ENCODE measurements around the gene TMEM61. TPM values are rescaled to one million over a fixed set of nuclear protein-coding genes. Genes with fewer than 3 reads are reported as not detected.

The TMEM61 gene
- total and polyA plus RNA-seq, 2 donors, result 0.66 to 1.3 TPM

DNA sequence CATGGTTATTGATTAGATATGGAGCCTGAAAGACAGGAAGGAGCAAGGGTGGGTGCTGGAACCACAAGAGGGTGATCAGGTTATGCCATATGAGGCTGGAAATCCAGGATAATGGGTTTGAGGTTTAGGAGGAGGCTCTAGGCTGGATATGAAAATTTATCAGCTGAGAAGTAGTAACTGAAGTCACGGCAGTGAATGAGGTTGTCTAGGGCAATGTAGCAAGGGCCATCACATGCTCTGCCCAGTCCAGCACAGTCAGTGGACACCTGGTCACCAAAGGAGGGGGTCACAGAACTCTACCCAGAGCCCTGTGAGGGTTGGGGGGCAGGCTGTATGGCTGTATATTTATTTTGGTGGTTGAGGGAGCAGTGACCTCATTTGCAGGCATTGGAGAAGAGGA, 10.5 kb upstream of the TMEM61 start:
- DNase-seq (ENCODE audit: low read depth in 6 of 9, low spot score in 9 of 9), result no peak
- no peak overlapping the region for H3K4me3 ChIP-seq (ENCODE audit: low read length in 2 of 2)
- H3K36me3 ChIP-seq (ENCODE audit: control insufficient read depth in 2 of 2, insufficient read depth in 2 of 2, low read length in 1 of 2), result no peaks in the 10 kb centered on the region
- H3K4me1 ChIP-seq (ENCODE audit: control insufficient read depth in 2 of 2, insufficient read depth in 2 of 2, low read length in 2 of 2), result peaks cover 0 to 2% of the 10 kb centered on the region in 2 donors
- 94% methylated on average over 1 of the region's 1 CpG for WGBS
- peaks cover 0 to 19% of the 10 kb centered on the region in 2 donors for H3K27me3 ChIP-seq (ENCODE audit: control insufficient read depth in 2 of 2, insufficient read depth in 1 of 2, low read length in 1 of 2)
- H3K27ac ChIP-seq (ENCODE audit: low read depth in 1 of 2, low read length in 1 of 2), result no peak overlapping the region
- H3K9me3 ChIP-seq (ENCODE audit: control insufficient read depth in 2 of 2, insufficient read depth in 1 of 2, low read length in 1 of 2), result no peaks in the 10 kb centered on the region

DNA sequence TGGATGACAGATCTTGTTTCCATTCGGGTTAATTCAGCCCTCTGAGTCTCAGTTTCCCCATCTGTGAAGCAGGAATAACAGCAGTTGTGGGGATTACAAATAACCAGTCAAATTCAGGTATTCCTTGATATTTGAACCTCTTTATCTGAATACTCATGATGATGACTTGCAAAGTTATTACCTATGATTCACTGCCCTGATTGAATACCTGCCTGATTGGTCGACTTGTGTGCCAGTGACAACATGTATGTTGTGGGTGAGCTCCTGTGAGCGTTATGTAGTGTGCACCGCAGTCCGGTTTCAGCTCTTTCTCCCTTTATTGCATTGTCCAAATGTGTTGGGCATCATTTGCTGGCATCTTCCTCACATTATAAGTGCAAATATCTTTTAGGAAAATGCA, 9.5 kb upstream of the TMEM61 start:
- Histone ChIP-seq H3K27ac (ENCODE audit: low read depth in 1 of 2, low read length in 1 of 2) (no peak overlapping the region), H3K36me3 (ENCODE audit: control insufficient read depth in 2 of 2, insufficient read depth in 2 of 2, low read length in 1 of 2) (no peaks in the 10 kb centered on the region), H3K4me1 (ENCODE audit: control insufficient read depth in 2 of 2, insufficient read depth in 2 of 2, low read length in 2 of 2) (peaks cover 0 to 1% of the 10 kb centered on the region in 2 donors), H3K9me3 (ENCODE audit: control insufficient read depth in 2 of 2, insufficient read depth in 1 of 2, low read length in 1 of 2) (no peaks in the 10 kb centered on the region), H3K4me3 (ENCODE audit: low read length in 2 of 2) (no peak overlapping the region), H3K27me3 (ENCODE audit: control insufficient read depth in 2 of 2, insufficient read depth in 1 of 2, low read length in 1 of 2) (peaks cover 0 to 24% of the 10 kb centered on the region in 2 donors)
- DNase-seq (ENCODE audit: low read depth in 6 of 9, low spot score in 9 of 9), result no peak
- WGBS, result 94% methylated on average over 5 of the region's 5 CpGs

DNA sequence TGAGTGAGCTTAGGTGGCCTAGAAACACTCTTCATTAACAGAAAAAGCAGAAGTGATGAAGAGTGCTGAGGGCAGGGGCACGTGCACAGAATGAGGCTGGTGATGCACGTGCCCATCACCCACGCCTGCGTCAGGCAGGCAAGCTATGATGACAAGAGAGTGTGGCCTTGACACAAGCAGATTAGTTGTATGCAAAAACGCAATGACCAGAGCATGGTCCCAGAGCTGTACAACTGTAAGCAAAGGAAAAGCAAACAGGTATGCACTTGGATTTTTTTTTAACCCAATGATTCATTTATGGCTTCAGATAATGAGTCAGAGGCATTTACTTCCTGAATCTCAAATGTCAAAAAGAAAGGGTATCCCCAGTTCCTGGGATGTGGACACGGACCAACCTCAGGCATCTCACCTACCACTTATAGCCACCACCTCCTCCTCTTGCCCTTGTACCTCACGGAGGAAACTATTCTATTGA, 9.1 kb upstream of the TMEM61 start:
- no peaks in the 10 kb centered on the region for H3K36me3 ChIP-seq (ENCODE audit: control insufficient read depth in 2 of 2, insufficient read depth in 2 of 2, low read length in 1 of 2)
- 86% methylated on average over 7 of the region's 7 CpGs for WGBS
- peaks cover 0 to 25% of the 10 kb centered on the region in 2 donors for H3K27me3 ChIP-seq (ENCODE audit: control insufficient read depth in 2 of 2, insufficient read depth in 1 of 2, low read length in 1 of 2)
- no peak for DNase-seq (ENCODE audit: low read depth in 6 of 9, low spot score in 9 of 9)
- no peak overlapping the region for H3K4me3 ChIP-seq (ENCODE audit: low read length in 2 of 2)
- H3K27ac ChIP-seq (ENCODE audit: low read depth in 1 of 2, low read length in 1 of 2), result no peak overlapping the region
- no peaks in the 10 kb centered on the region for H3K9me3 ChIP-seq (ENCODE audit: control insufficient read depth in 2 of 2, insufficient read depth in 1 of 2, low read length in 1 of 2)
- no peaks in the 10 kb centered on the region for H3K4me1 ChIP-seq (ENCODE audit: control insufficient read depth in 2 of 2, insufficient read depth in 2 of 2, low read length in 2 of 2)

DNA sequence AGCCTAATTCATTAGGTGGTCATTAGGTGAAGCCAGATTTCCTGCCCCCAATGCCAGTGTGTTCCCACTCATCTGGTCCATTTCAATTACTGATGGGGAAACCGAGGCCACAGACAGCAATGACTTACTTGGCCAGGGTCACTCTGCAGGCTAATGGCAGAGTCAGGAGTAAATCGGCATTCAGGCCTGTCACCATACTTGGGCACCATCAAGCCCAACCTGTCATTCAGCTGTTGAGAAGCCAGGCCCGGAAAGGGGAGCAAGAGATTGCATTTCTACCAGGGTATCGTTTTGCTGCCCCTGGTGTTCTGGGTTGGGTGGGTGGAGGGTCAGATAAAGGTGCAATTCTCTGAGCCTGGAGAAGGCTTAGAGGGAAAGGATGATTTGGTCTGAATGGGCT, 8.0 kb upstream of the TMEM61 start:
- Histone ChIP-seq H3K27ac (ENCODE audit: low read depth in 1 of 2, low read length in 1 of 2) (no peak overlapping the region), H3K4me3 (ENCODE audit: low read length in 2 of 2) (no peak overlapping the region), H3K27me3 (ENCODE audit: control insufficient read depth in 2 of 2, insufficient read depth in 1 of 2, low read length in 1 of 2) (peaks cover 0 to 27% of the 10 kb centered on the region in 2 donors), H3K4me1 (ENCODE audit: control insufficient read depth in 2 of 2, insufficient read depth in 2 of 2, low read length in 2 of 2) (no peaks in the 10 kb centered on the region), H3K9me3 (ENCODE audit: control insufficient read depth in 2 of 2, insufficient read depth in 1 of 2, low read length in 1 of 2) (no peaks in the 10 kb centered on the region), H3K36me3 (ENCODE audit: control insufficient read depth in 2 of 2, insufficient read depth in 2 of 2, low read length in 1 of 2) (no peaks in the 10 kb centered on the region)
- no peak for DNase-seq (ENCODE audit: low read depth in 6 of 9, low spot score in 9 of 9)
- WGBS, result 92% methylated on average over 4 of the region's 4 CpGs

DNA sequence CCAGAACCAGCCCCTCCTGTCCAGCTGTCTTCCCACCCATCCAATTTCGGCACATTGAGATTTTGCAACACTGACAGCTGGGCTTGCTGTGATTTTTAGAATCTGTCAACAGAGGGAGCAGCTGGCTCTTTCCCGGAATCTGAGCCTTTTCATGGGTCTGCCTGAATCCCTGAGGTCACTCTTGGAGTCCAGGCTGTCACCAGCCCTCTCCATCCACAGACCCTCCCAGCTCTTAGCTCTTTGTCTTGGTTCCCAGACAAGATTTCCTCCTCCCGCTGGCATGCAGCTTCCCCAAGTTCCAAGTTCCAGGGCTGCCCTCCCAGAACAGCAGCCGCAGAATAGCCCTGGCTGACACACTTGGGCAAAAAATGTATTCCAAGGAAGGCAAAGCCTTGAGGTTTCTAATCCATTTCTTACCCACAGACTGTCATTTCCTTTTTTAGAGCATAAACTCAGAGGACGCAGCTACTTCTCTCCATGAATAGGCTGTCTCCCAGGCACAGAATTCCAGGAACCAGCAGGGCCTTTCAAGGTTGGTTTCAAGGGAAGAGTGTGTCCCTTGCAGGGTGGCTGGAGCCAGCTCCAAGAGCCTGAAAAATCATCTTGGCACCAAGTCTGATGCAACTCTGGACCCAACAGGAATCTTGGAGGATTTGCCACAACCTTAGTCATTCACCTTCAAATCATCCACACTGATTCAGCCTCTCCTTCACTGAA, 7.1 kb upstream of the TMEM61 start:
- WGBS, result 46% methylated on average over 5 of the region's 5 CpGs
- H3K4me1 ChIP-seq (ENCODE audit: control insufficient read depth in 2 of 2, insufficient read depth in 2 of 2, low read length in 2 of 2), result no peaks in the 10 kb centered on the region
- no peaks in the 10 kb centered on the region for H3K36me3 ChIP-seq (ENCODE audit: control insufficient read depth in 2 of 2, insufficient read depth in 2 of 2, low read length in 1 of 2)
- H3K27ac ChIP-seq (ENCODE audit: low read depth in 1 of 2, low read length in 1 of 2), result no peak overlapping the region
- H3K4me3 ChIP-seq (ENCODE audit: low read length in 2 of 2), result no peak overlapping the region
- no peak for DNase-seq (ENCODE audit: low read depth in 6 of 9, low spot score in 9 of 9)
- H3K9me3 ChIP-seq (ENCODE audit: control insufficient read depth in 2 of 2, insufficient read depth in 1 of 2, low read length in 1 of 2), result no peaks in the 10 kb centered on the region
- peaks cover 0 to 34% of the 10 kb centered on the region in 2 donors for H3K27me3 ChIP-seq (ENCODE audit: control insufficient read depth in 2 of 2, insufficient read depth in 1 of 2, low read length in 1 of 2)

DNA sequence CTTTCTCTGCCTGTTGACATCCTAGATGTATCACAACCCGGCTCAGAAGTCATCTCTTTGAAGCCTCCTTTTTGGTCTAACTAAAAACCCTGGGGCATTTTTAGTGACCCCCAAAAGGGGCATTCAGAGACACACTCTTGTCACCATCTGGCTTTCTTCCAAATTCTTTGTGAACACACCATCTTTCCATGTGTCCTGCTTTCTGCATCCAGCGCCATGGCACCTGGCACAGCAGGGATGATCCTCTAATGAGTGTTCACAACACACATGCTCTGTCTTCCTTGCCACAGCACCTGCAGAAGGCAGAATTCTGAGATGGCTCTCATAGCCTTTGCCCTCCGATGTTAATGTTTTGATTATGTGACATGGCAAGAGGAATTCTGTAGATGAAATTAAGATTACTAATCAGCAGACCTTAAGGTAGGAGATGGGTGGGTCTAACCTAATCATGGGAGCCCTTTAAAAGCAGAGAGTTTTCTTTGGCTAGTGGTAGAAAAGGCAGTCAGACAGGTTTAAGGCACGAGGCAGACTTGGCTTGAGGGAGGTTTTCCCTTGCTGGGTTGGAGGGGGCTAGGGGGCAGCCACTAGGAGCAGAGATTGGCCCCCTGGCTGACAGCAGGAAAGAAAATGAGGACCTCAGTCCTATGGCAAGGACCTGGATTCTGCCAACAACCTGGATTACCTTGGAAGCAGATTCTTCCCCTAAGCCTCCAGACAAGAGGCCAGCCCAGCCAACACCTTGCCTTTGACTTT, 4.9 kb upstream of the TMEM61 start:
- no peaks in the 10 kb centered on the region for H3K36me3 ChIP-seq (ENCODE audit: control insufficient read depth in 2 of 2, insufficient read depth in 2 of 2, low read length in 1 of 2)
- 89% methylated on average over 4 of the region's 4 CpGs for WGBS
- peaks cover 6 to 55% of the 10 kb centered on the region in 2 donors for H3K27me3 ChIP-seq (ENCODE audit: control insufficient read depth in 2 of 2, insufficient read depth in 1 of 2, low read length in 1 of 2)

DNA sequence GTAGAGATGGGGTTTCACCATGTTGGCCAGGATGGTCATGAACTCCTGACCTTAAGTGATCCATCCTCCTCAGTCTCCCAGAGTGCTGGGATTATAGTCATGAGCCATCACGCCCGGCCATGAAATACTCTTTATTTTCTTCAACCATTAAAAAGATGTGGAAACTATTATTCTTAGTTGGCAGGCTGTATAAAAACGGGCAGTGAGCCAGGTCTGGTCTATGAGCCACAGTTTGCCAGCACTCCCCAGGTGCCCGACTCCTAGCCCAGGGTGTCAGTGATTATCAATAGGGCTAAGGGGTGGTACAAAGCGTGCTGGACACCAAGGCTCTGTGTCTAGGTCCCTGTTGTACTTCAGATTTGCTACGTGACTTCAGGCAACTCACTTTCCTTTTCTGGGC, 3.7 kb upstream of the TMEM61 start:
- no peak overlapping the region for H3K27ac ChIP-seq (ENCODE audit: low read depth in 1 of 2, low read length in 1 of 2)
- no peak overlapping the region for H3K4me3 ChIP-seq (ENCODE audit: low read length in 2 of 2)
- H3K9me3 ChIP-seq (ENCODE audit: control insufficient read depth in 2 of 2, insufficient read depth in 1 of 2, low read length in 1 of 2), result no peaks in the 10 kb centered on the region
- 92% methylated on average over 6 of the region's 6 CpGs for WGBS
- H3K27me3 ChIP-seq (ENCODE audit: control insufficient read depth in 2 of 2, insufficient read depth in 1 of 2, low read length in 1 of 2), result peaks cover 16 to 64% of the 10 kb centered on the region in 2 donors
- no peaks in the 10 kb centered on the region for H3K4me1 ChIP-seq (ENCODE audit: control insufficient read depth in 2 of 2, insufficient read depth in 2 of 2, low read length in 2 of 2)
- H3K36me3 ChIP-seq (ENCODE audit: control insufficient read depth in 2 of 2, insufficient read depth in 2 of 2, low read length in 1 of 2), result no peaks in the 10 kb centered on the region
- DNase-seq (ENCODE audit: low read depth in 6 of 9, low spot score in 9 of 9), result no peak

More for the DNA sequence above, 4.9 kb upstream of the TMEM61 start:
- Histone ChIP-seq H3K27ac (ENCODE audit: low read depth in 1 of 2, low read length in 1 of 2) (no peak overlapping the region), H3K9me3 (ENCODE audit: control insufficient read depth in 2 of 2, insufficient read depth in 1 of 2, low read length in 1 of 2) (no peaks in the 10 kb centered on the region), H3K4me1 (ENCODE audit: control insufficient read depth in 2 of 2, insufficient read depth in 2 of 2, low read length in 2 of 2) (no peaks in the 10 kb centered on the region), H3K4me3 (ENCODE audit: low read length in 2 of 2) (no peak overlapping the region)
- no peak for DNase-seq (ENCODE audit: low read depth in 6 of 9, low spot score in 9 of 9)

DNA sequence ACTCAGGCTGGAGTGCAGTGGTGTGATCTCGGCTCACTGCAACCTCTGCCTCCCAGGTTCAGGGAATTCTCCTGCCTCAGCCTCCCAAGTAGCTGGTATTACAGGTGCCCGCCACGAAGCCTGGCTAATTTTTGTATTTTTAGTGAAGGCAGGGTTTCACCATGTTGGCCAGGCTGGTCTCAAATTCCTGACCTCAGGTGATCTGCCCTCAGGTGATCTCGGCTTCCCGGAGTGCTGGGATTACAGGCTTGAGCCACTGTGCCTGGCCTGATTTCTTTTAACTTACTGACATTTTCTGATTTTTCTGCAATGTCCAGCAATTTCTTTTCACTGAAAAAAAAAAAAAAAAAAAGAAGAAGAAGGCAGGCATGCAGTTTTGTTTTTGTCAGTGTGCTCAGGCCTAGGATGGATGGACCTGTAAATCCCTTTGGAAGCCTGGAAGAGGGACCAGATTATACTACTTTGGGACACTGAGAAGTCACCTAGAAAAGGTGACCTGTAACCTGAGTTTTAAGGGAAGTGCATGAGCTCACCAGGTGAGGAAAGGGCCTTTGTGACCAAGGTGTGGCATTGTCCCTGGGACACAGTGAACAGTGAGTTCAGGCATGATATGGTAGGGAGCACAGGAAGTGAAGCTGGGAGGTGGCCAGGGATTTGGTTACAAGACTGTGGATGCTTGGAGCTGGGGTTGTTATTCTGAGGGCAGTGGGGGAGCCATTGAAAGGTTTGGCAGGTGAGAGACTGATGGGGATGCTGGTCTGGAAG, 2.7 kb upstream of the TMEM61 start:
- Histone ChIP-seq H3K36me3 (ENCODE audit: control insufficient read depth in 2 of 2, insufficient read depth in 2 of 2, low read length in 1 of 2) (no peaks in the 10 kb centered on the region), H3K4me3 (ENCODE audit: low read length in 2 of 2) (no peak overlapping the region), H3K4me1 (ENCODE audit: control insufficient read depth in 2 of 2, insufficient read depth in 2 of 2, low read length in 2 of 2) (no peaks in the 10 kb centered on the region), H3K9me3 (ENCODE audit: control insufficient read depth in 2 of 2, insufficient read depth in 1 of 2, low read length in 1 of 2) (no peaks in the 10 kb centered on the region), H3K27ac (ENCODE audit: low read depth in 1 of 2, low read length in 1 of 2) (no peak overlapping the region), H3K27me3 (ENCODE audit: control insufficient read depth in 2 of 2, insufficient read depth in 1 of 2, low read length in 1 of 2) (peaks cover 16 to 66% of the 10 kb centered on the region in 2 donors)
- no peak for DNase-seq (ENCODE audit: low read depth in 6 of 9, low spot score in 9 of 9)
- WGBS, result 92% methylated on average over 5 of the region's 5 CpGs
